K562 (cell line): ENCODE data around the gene ARHGAP23. TPM values are rescaled to one million over a fixed set of nuclear protein-coding genes. Genes with fewer than 3 reads are reported as not detected.

Source experiments
- ATAC-seq: fragments of 200-7000 bp; cut with Tn5 transposase; 3 replicates; pipeline ENCODE4 v1.9.1; 2020; ENCODE audit warnings: moderate library complexity
- BruUV-seq: library from RNA; stranded (reverse); fragments of 400-500 nt; replicated peaks from 2 replicates; lab custom pipeline; 2021; lab: Mats Ljungman, UMichigan
- CTCF ChIA-PET: fragments of 300-600 bp; formaldehyde crosslinking; extraction: SDS; loops from one replicate; lab custom pipeline; 2021; ENCODE audit warnings: low intra/inter-chr PET ratio; lab: Yijun Ruan, JAX
- POLR2A ChIA-PET: fragments of 300-600, 350-650 bp; sonication (Branson Sonifier 250); formaldehyde crosslinking; extraction: SDS; loops from one replicate; lab custom pipeline; 2021; ENCODE audit warnings: antibody characterized with exemption, inconsistent platforms; lab: Yijun Ruan, JAX
- DNase-seq, 4 experiments: peaks; one replicate each; pipeline versions ENCODE4 v3.0.0 to v3.0.0-alpha.2; 2011 to 2018; ENCODE audit warnings: low spot score in 3 of 4, mixed read lengths in 3 of 4; ENCODE audit errors: extremely low read depth in 1 of 4
- FAIRE-seq: peaks from 2 replicates; lab custom pipeline; 2011; peaks lifted over from hg19 to GRCh38; lab: Jason Lieb, UNC
- H2AFZ ChIP-seq: 2 replicates; pipeline ENCODE4 v1.6.0; 2011; ENCODE audit warnings: low read depth, low read length, control low read depth, inconsistent platforms
- H3K27ac ChIP-seq: fragments of 200-600 bp; 3 replicates; pipeline ENCODE4 v1.8.0; 2011; ENCODE audit warnings: low read depth, mild to moderate bottlenecking, control low read depth, inconsistent platforms, low read length, moderate library complexity, mixed read lengths; ENCODE audit errors: extremely low read depth
- H3K27me3 ChIP-seq, 2 experiments: fragments of 300-600 bp in 1 of 2; 2 replicates in 1 of 2; 3 replicates in 1 of 2; pipeline versions ENCODE4 v1.6.0 to v1.8.0; 2011; ENCODE audit warnings: inconsistent platforms in 2 of 2, low read length in 2 of 2, mild to moderate bottlenecking in 1 of 2, mixed read lengths in 1 of 2, moderate library complexity in 1 of 2; ENCODE audit not compliant: control insufficient read depth in 2 of 2, insufficient read depth in 2 of 2
- H3K36me3 ChIP-seq: fragments of 300-600 bp; 3 replicates; pipeline ENCODE4 v1.8.0; 2011; ENCODE audit warnings: mild to moderate bottlenecking, low read length, inconsistent platforms; ENCODE audit not compliant: control insufficient read depth, insufficient read depth
- H3K4me1 ChIP-seq, 2 experiments: fragments of 200-600 bp in 1 of 2; replicated peaks in 1 of 2; 2 replicates in 1 of 2; 3 replicates in 1 of 2; pipeline versions ENCODE4 v1.5.1 to v1.8.0; 2011; ENCODE audit warnings: inconsistent platforms in 2 of 2, low read length in 2 of 2, mild to moderate bottlenecking in 1 of 2, mixed read lengths in 1 of 2, moderate library complexity in 1 of 2; ENCODE audit not compliant: control insufficient read depth in 2 of 2, insufficient read depth in 2 of 2
- H3K4me2 ChIP-seq: 2 replicates; pipeline ENCODE4 v1.6.1; 2011; ENCODE audit warnings: low read length, control low read depth, inconsistent platforms, mixed read lengths; ENCODE audit not compliant: insufficient read depth
- H3K4me3 ChIP-seq: fragments of 200-600 bp; sonication (generic), shearing (Covaris generic); 2 replicates; pipeline ENCODE4 v1.5.1; 2016; ENCODE audit warnings: control low read depth, inconsistent platforms
- H3K79me2 ChIP-seq: fragments of 200-600 bp; 3 replicates; pipeline ENCODE4 v1.8.0; 2011; ENCODE audit warnings: low read length, inconsistent platforms; ENCODE audit not compliant: control insufficient read depth, insufficient read depth
- H3K9ac ChIP-seq, 2 experiments: 2 replicates each; pipeline versions ENCODE4 v1.6.0 to v1.6.1; 2011; ENCODE audit warnings: low read depth in 2 of 2, low read length in 2 of 2, control low read depth in 1 of 2, inconsistent platforms in 1 of 2, mild to moderate bottlenecking in 1 of 2, mixed read lengths in 1 of 2; ENCODE audit not compliant: insufficient read depth in 1 of 2
- H3K9me1 ChIP-seq: one replicate; pipeline ENCODE4 v1.6.0; 2011; ENCODE audit warnings: inconsistent platforms, mild to moderate bottlenecking, low read length, moderate library complexity; ENCODE audit not compliant: control insufficient read depth, insufficient read depth
- H3K9me3 ChIP-seq: replicated peaks from 2 replicates; pipeline ENCODE4 v1.5.1; 2011; ENCODE audit warnings: low read depth, low read length, inconsistent platforms; ENCODE audit not compliant: control insufficient read depth, insufficient read depth
- H4K20me1 ChIP-seq: replicated peaks from 2 replicates; pipeline ENCODE4 v1.6.1; 2011; ENCODE audit warnings: low read length, inconsistent platforms, mixed read lengths; ENCODE audit not compliant: control insufficient read depth, insufficient read depth
- DNMT1 ChIP-seq: fragments of 450-650 bp; IDR thresholded peaks from 2 replicates; pipeline ENCODE4 v1.6.1; 2016; ENCODE audit warnings: antibody characterized with exemption, mild to moderate bottlenecking
- MED1 ChIP-seq: sonication (generic); formaldehyde crosslinking; IDR thresholded peaks from 2 replicates; pipeline ENCODE4 v1.8.1; 2023; ENCODE audit warnings: missing genetic modification reagents, borderline replicate concordance
- RHOXF2B ChIP-seq: fragments of 250-450 bp; sonication (Bioruptor Pico); conservative IDR thresholded peaks from 2 replicates; pipeline ENCODE4 v1.5.1; 2021
- TEAD4 ChIP-seq, 2 experiments: sonication (generic) in 1 of 2; formaldehyde crosslinking in 1 of 2; IDR thresholded peaks; 2 replicates each; pipeline versions ENCODE4 v1.6.1 to v1.8.0; 2012 to 2022; ENCODE audit warnings: borderline replicate concordance in 1 of 2, inconsistent platforms in 1 of 2, low read length in 1 of 2, mild to moderate bottlenecking in 1 of 2, missing genetic modification reagents in 1 of 2
- ZNF12 ChIP-seq: sonication (generic); formaldehyde crosslinking; IDR thresholded peaks from 2 replicates; pipeline ENCODE4 v1.4.0; 2020; ENCODE audit warnings: mild to moderate bottlenecking, missing genetic modification reagents
- ZNF584 ChIP-seq: fragments of 200-800 bp; sonication (Bioruptor generic); IDR thresholded peaks from 2 replicates; pipeline ENCODE4 v1.6.1; 2016; ENCODE audit warnings: low read depth, mild to moderate bottlenecking, missing genetic modification characterization, missing compliant biosample characterization
- WGBS: fragments of 100-300 bp; shearing (Covaris generic); methylation state at CpG from one replicate; pipeline ENCODE4 v1.1.6; 2016; ENCODE audit warnings: low coverage, mixed read lengths; ENCODE audit not compliant: insufficient coverage; ENCODE audit errors: missing lambda C conversion rate; 5-methylcytosine and 5-hydroxymethylcytosine counted together
- in situ Hi-C: fragments of 300-500 bp; cut with MboI; formaldehyde crosslinking; loops from 4 replicates; pipeline ENCODE4 v1.15.0; 2018; ENCODE audit warnings: inconsistent platforms, mixed read lengths
- intact Hi-C: fragments of 100-400 bp; cut with micrococcal nuclease; formaldehyde crosslinking; loops from 2 replicates; pipeline ENCODE4 v1.14.2; 2022
- polyA plus RNA-seq, 8 experiments: library from polyadenylated mRNA; depleted of rRNA in 4 of 8; stranded (reverse) in 5 of 8; unstranded in 3 of 8; fragments of >200 nt; fragmentation: Nextera tagmentation in 2 of 8; fragmentation: Illumina TruSeq in 1 of 8; extraction: Ambion mirVana in 2 of 8; extraction: Trizol in 1 of 8; gene quantifications; 2 replicates each; pipeline versions ENCODE4 v1.2.1 to v1.2.3, GENCODE V29; 2011 to 2014; ENCODE audit warnings: inconsistent platforms in 1 of 8, missing spikeins in 1 of 8
- total RNA-seq, 7 experiments: library from RNA; depleted of rRNA in 6 of 7; stranded (reverse); fragments of >200 nt in 6 of 7; fragmentation: Illumina TruSeq in 2 of 7; extraction: Trizol in 2 of 7; gene quantifications; 2 replicates each; pipeline versions ENCODE4 v1.2.1 to v1.2.3, GENCODE V29; 2011 to 2021; ENCODE audit warnings: low replicate concordance in 1 of 7

The ARHGAP23 gene
- total and polyA plus RNA-seq, 9 of the 15 experiments (the other 6 are each of a cell fraction or from before 2014, with no cell fraction given) = 0.01 to 2.7 (median 0.70) TPM

DNA sequence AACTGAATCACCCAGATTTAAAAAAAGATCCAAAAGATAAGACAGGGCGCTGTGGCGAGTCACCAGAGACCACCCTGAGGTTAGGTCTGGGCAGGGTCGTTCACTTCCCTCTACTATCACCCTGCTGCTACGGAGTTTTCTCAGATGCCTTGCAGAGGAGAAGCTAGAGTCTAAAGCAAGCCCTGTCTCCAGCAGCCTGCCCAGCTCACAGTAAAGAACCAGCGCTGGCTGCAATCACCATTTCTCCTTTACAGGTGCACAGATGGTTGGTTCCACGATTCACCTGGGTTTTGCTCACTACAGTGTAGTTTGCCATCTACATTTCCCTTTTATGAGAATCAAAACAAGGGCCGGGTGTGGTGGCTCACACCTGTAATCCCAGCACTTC, 106.2 kb downstream of the ARHGAP23 start:
- in situ Hi-C loops = no loop called here
- 3% methylated on average over 7 of the region's 7 CpGs for WGBS
- H4K20me1 ChIP-seq = no peaks in the 10 kb centered on the region; the same call in 1 of the 2 replicates
- H3K4me1 ChIP-seq = peaks cover 0 to 8% of the 10 kb centered on the region in 2 experiments; a peak in 2 of 5 replicates
- TF ChIP-seq RHOXF2B (CRISPR knock-in tag) = no peak
- TF ChIP-seq MED1 (CRISPR knock-in tag) = no peak
- TF ChIP-seq ZNF584 = no peak
- no peak for TF ChIP-seq DNMT1
- no peak for TF ChIP-seq TEAD4 (IDR thresholded peaks at IDR 0.05; ENCODE audit: low read length)
- TF ChIP-seq TEAD4 (CRISPR knock-in tag; IDR thresholded peaks at IDR 0.05; ENCODE audit: borderline replicate concordance) = no peak
- no peak for TF ChIP-seq ZNF12 (CRISPR knock-in tag)
- TF ChIP-seq, all 486 proteins: peak for 0
- Histone ChIP-seq H3K27ac (no peak overlapping the region), H2AFZ (no peak overlapping the region), H3K9me3 (no peaks in the 10 kb centered on the region), H3K27me3 (peaks cover 19 to 58% of the 10 kb centered on the region in 2 experiments; a peak in 4 of 5 replicates), H3K79me2 (no peaks in the 10 kb centered on the region), H3K9me1 (no peaks in the 10 kb centered on the region), H3K9ac (no peak overlapping the region), H3K4me3 (no peak overlapping the region), H3K4me2 (no peak overlapping the region), H3K36me3 (no peaks in the 10 kb centered on the region)
- intact Hi-C loops = no loop called here
- no peak for ATAC-seq
- CTCF ChIA-PET = no interaction called here
- BruUV-seq = no TSS peak
- FAIRE-seq = no peak
- DNase-seq = no peak
- POLR2A ChIA-PET = interaction anchor here (0.7 to 1.4 kb wide), 2 partner anchors 16 to 79 kb away, joined by 3 to 4 read pairs; no protein-coding TSS in a partner anchor
